Activated effector memory CD4-positive, alpha-beta T cell treated with anti-CD3 and anti-CD28 coated beads, Interleukin-2, amount 50 U/mL, for 16 hours (primary cell): Measurements from ENCODE around the gene ZNF575.
"Not testable (repeated sequence)": the region's sequence is repeated elsewhere in the genome, so short reads cannot be mapped to it uniquely, and the experiment has no call there.

ENCODE experiments used
- DNase-seq: peaks from one replicate; pipeline ENCODE4 v3.0.0-alpha.2; 2020

Gene ZNF575

GRCh38 chr19:43545276-43545675 lies 12.3 kb downstream of the ZNF575 start:
- no peak for DNase-seq

- DNase-seq, result no peak
Observed at GRCh38 chr19:43545981-43546380, 13.0 kb downstream of the ZNF575 start.

- no peak for DNase-seq
Observed at GRCh38 chr19:43546581-43546980, 13.6 kb downstream of the ZNF575 start.

GRCh38 chr19:43547926-43548325 lies 14.9 kb downstream of the ZNF575 start:
- DNase-seq, result not testable (repeated sequence)

- DNase-seq, result no peak
Observed at GRCh38 chr19:43548706-43549105, 15.7 kb downstream of the ZNF575 start.

- no peak for DNase-seq
Observed at GRCh38 chr19:43551399-43552197, 18.6 kb downstream of the ZNF575 start.

- DNase-seq, result no peak
Observed at GRCh38 chr19:43552198-43552450, 19.1 kb downstream of the ZNF575 start.

GRCh38 chr19:43552616-43553015 lies 19.6 kb downstream of the ZNF575 start:
- no peak for DNase-seq

GRCh38 chr19:43553656-43554055 lies 20.7 kb downstream of the ZNF575 start:
- no peak for DNase-seq

GRCh38 chr19:43554317-43554895 lies 21.4 kb downstream of the ZNF575 start:
- no peak for DNase-seq

- DNase-seq, result peak; percentile 92
Observed at GRCh38 chr19:43555185-43555770, 22.3 kb downstream of the ZNF575 start.

GRCh38 chr19:43560687-43561086 lies 27.7 kb downstream of the ZNF575 start:
- DNase-seq, result no peak

GRCh38 chr19:43561139-43561970 lies 28.4 kb downstream of the ZNF575 start:
- no peak for DNase-seq

- DNase-seq, result no peak
Observed at GRCh38 chr19:43562226-43562697, 29.3 kb downstream of the ZNF575 start.

GRCh38 chr19:43562698-43563241 lies 29.8 kb downstream of the ZNF575 start:
- peak; percentile 87 for DNase-seq

- no peak for DNase-seq
Observed at GRCh38 chr19:43563816-43564457, 30.9 kb downstream of the ZNF575 start.

- no peak for DNase-seq
Observed at GRCh38 chr19:43564800-43565199, 31.8 kb downstream of the ZNF575 start.

GRCh38 chr19:43569657-43570056 lies 36.7 kb downstream of the ZNF575 start:
- DNase-seq, result no peak

- DNase-seq, result no peak
Observed at GRCh38 chr19:43570174-43570791, 37.3 kb downstream of the ZNF575 start.

- no peak for DNase-seq
Observed at GRCh38 chr19:43572171-43572588, 39.2 kb downstream of the ZNF575 start.

GRCh38 chr19:43574424-43575155 lies 41.6 kb downstream of the ZNF575 start:
- no peak for DNase-seq
